Measurements from ENCODE around the gene PCBP3. TPM values are rescaled to one million over a fixed set of nuclear protein-coding genes. Genes with fewer than 3 reads are reported as not detected.
"Not testable (repeated sequence)": the region's sequence is repeated elsewhere in the genome, so short reads cannot be mapped to it uniquely, and the experiment has no call there.

The PCBP3 gene
- total RNA-seq, 2 experiments from 2014 or later: 1.3 to 1.4 TPM

DNA sequence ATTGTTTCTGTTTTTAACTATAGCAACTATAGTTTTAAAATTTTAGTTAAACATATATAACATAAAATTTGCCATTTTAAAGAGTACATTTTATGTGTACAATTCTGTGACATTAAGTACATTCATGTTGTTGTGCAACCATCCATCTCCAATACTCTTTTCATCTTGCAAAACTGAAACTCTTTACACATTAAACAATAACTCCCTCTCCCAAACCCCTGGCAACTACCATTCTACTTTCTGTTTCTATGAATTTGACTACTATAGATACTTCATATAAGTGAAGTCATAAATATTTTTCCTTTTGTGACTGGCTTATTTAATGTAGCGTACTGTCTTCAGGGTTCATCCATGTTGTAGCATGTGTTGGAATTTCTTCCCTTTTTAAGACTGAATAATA lies 25.9 kb downstream of the PCBP3 start:
- H3K27ac Mint-ChIP-seq: no peak overlapping the region
- peaks cover 2% of the 10 kb centered on the region for H3K27me3 Mint-ChIP-seq (ENCODE audit: low read depth)
- ChIA-PET POLR2A (no interaction called here), CTCF (interaction anchor here (0.7 kb wide), 1 partner anchor 102 kb away, joined by 3 read pairs; no protein-coding TSS in a partner anchor)
- ATAC-seq (no peak), DNase-seq (no peak)
- H3K9me3 Mint-ChIP-seq (ENCODE audit: insufficient read depth): peaks cover 24% of the 10 kb centered on the region
- H3K4me1 Mint-ChIP-seq (ENCODE audit: low read depth): no peaks in the 10 kb centered on the region
- no peaks in the 10 kb centered on the region for H3K36me3 Mint-ChIP-seq (ENCODE audit: low read depth)
- H3K4me3 Mint-ChIP-seq: no peak overlapping the region

DNA sequence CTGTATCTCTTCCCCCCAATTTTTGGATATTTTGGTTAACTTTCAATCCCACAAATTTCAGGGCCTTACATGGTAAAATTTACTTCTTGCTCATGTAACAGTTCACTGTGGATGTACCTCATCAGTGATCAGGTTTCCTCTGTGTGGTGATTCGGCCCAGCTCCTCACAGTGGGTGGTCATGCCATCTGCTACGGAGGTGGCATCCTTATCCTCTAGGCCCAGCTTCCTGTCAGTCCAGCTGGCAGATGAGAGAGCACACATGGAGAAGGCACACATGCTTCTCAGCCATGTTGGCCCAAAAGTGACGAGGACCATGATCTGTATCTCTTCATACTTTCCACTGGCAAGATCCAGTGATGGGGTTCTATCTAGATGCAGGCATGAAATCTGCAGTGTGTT lies 27.2 kb downstream of the PCBP3 start:
- ATAC-seq: no peak
- Mint-ChIP-seq H3K4me3 (no peak overlapping the region), H3K9me3 (ENCODE audit: insufficient read depth) (peaks cover 18% of the 10 kb centered on the region), H3K27ac (no peak overlapping the region), H3K4me1 (ENCODE audit: low read depth) (no peaks in the 10 kb centered on the region), H3K36me3 (ENCODE audit: low read depth) (no peaks in the 10 kb centered on the region), H3K27me3 (ENCODE audit: low read depth) (peaks cover 2% of the 10 kb centered on the region)
- CTCF ChIA-PET: no interaction called here
- DNase-seq: no peak
- POLR2A ChIA-PET: no interaction called here

DNA sequence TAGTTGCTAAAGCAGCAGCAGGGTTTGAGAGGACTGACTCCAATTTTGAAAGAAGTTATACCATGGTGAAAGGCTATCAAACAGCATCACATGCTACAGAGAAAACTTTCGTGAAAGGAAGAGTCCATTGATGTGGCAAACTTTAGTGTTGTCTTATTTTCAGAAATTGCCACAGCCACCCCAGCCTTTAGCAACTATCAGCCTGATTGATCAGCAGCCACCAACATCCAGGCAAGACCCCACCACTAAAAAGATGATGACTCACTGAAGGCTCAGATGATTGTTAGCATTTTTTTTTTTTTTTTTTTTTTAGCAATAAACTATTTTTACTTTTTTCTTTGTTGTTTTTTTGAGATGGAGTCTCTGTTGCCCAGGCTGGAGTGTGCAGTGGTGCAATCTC lies 35.3 kb downstream of the PCBP3 start:
- CTCF ChIA-PET; H3K9me3 Mint-ChIP-seq (ENCODE audit: insufficient read depth); H3K27ac Mint-ChIP-seq; H3K36me3 Mint-ChIP-seq (ENCODE audit: low read depth); POLR2A ChIA-PET; H3K4me1 Mint-ChIP-seq (ENCODE audit: low read depth); H3K4me3 Mint-ChIP-seq; H3K27me3 Mint-ChIP-seq (ENCODE audit: low read depth): not testable (repeated sequence)
- ATAC-seq (peak; percentile 49), DNase-seq (peak; percentile 30)

DNA sequence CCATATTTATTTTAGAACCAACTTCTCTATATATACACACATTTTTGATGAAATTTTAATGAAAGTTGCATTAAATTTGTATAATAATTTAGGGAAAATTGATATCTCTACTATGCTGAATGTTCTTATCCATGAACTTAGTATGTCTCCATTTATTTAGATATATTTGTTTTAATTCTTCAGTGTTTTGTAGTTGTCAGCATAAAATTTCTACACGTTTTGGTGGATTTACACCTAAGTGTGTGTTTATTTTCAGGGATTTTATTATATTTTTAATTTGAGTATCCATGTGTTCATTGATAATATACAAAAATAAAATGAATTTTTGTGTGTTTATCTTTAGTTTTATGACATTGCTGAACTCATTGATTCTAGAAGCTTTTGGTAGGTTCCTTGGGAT lies 36.7 kb downstream of the PCBP3 start:
- H3K36me3 Mint-ChIP-seq (ENCODE audit: low read depth): no peaks in the 10 kb centered on the region
- no peaks in the 10 kb centered on the region for H3K9me3 Mint-ChIP-seq (ENCODE audit: insufficient read depth)
- ChIA-PET CTCF (no interaction called here), POLR2A (no interaction called here)
- peaks cover 7% of the 10 kb centered on the region for H3K27me3 Mint-ChIP-seq (ENCODE audit: low read depth)
- DNase-seq: no peak
- ATAC-seq: no peak
- no peak overlapping the region for H3K27ac Mint-ChIP-seq
- H3K4me3 Mint-ChIP-seq: no peak overlapping the region
- H3K4me1 Mint-ChIP-seq (ENCODE audit: low read depth): peaks cover 2% of the 10 kb centered on the region

DNA sequence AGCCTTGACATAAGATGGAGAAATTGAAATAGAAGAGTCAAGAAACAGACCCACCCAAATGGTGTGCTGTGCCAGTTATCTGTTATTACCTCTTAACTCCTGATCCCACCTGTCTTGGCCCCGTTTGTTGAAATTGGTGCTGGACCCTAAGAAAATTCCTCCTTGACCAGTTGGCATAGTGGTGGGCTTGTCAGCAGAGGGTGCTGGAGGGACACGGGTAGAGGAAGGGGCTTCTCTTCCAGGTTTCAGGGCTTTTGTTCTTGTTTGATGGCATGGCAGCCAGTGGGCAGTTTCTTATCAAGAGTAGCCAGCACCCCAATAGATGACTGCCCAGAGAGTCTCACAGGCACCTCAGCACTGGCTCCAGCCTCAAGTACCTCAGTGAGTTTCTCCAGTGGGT lies 51.6 kb downstream of the PCBP3 start:
- Mint-ChIP-seq H3K9me3 (ENCODE audit: insufficient read depth) (no peaks in the 10 kb centered on the region), H3K4me3 (no peak overlapping the region), H3K4me1 (ENCODE audit: low read depth) (peaks cover 19% of the 10 kb centered on the region), H3K36me3 (ENCODE audit: low read depth) (peaks cover 2% of the 10 kb centered on the region), H3K27me3 (ENCODE audit: low read depth) (peaks cover 3% of the 10 kb centered on the region), H3K27ac (no peak overlapping the region)
- CTCF ChIA-PET: no interaction called here
- POLR2A ChIA-PET: no interaction called here
- DNase-seq (no peak), ATAC-seq (no peak)

DNA sequence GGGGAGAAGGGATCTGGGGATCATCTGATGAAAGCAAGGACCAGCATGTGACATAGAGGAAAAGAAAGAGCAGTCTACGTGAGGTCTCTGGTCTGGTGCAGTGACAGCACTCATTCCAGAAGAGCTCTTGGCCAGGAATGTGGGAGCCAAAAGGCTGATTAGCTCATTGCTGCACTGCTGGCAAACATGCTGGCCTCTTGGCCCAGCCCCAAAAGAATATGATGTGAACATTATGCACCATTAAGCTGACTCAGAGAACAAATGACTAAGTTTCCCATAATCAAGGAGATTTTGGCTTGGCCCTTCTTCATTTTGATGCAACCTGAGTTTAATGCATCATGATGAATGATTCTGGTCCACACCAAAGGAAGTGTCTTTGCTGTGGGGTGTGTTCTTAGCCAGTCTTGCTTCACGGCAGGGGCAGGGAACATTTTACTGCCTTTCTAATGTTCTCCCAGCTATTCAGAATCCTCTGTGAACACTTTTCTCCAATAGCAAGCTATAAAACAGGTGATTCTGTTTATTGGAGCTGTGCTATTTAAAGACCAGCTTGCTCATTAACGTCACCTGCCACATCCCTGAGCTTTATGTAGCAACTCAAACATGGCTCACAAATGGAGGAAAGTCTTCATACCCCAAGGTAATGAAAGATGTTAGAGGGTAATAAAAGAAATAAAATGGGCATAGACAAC lies 55.1 kb downstream of the PCBP3 start:
- POLR2A ChIA-PET: no interaction called here
- Mint-ChIP-seq H3K9me3 (ENCODE audit: insufficient read depth) (no peaks in the 10 kb centered on the region), H3K4me3 (no peak overlapping the region), H3K36me3 (ENCODE audit: low read depth) (peaks cover 2% of the 10 kb centered on the region), H3K4me1 (ENCODE audit: low read depth) (peaks cover 30% of the 10 kb centered on the region), H3K27me3 (ENCODE audit: low read depth) (no peaks in the 10 kb centered on the region), H3K27ac (no peak overlapping the region)
- CTCF ChIA-PET: interaction anchor here (1.0 to 1.5 kb wide), 3 partner anchors 8 to 101 kb away, joined by 3 read pairs; no protein-coding TSS in a partner anchor
- DNase-seq: no peak
- ATAC-seq: no peak

DNA sequence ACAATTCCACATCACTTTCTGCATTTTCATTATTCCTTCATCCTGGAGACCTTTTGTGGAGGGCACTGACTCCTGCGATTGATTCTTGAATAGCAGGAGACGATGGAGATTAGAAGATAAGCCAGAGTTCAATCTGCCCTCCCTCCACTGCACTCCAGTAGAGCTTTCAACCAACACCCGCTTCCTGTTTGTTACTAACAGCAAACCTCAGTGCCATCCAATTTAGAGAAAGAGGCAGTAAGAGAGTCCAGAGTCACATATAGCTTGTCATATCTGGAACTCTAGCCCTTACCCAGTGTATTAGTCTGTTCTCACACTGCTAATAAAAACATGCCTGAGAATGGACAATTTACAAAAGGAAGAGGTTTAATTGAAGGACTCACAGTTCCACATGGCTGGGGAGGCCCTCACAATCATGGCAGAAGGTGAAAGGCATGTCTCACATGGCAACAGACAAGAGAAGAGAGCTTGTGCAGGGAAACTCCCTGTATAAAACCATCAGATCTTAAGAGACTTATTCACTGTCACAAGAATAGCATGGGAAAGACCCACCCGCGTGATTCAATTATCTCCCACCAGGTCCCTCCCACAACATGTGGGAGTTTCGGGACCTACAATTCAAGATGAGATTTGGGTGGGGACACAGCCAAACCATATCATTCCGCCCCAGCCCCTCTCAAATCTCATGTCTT lies 55.9 kb downstream of the PCBP3 start:
- POLR2A ChIA-PET: no interaction called here
- Mint-ChIP-seq H3K36me3 (ENCODE audit: low read depth) (peaks cover 2% of the 10 kb centered on the region), H3K27me3 (ENCODE audit: low read depth) (no peaks in the 10 kb centered on the region), H3K4me3 (no peak overlapping the region), H3K27ac (peak overlapping the region; percentile 3), H3K9me3 (ENCODE audit: insufficient read depth) (no peaks in the 10 kb centered on the region), H3K4me1 (ENCODE audit: low read depth) (peaks cover 30% of the 10 kb centered on the region)
- DNase-seq: no peak
- ATAC-seq: peak; percentile 60
- CTCF ChIA-PET: interaction anchor here (1.0 to 1.5 kb wide), 3 partner anchors 9 to 102 kb away, joined by 3 read pairs; no protein-coding TSS in a partner anchor

DNA sequence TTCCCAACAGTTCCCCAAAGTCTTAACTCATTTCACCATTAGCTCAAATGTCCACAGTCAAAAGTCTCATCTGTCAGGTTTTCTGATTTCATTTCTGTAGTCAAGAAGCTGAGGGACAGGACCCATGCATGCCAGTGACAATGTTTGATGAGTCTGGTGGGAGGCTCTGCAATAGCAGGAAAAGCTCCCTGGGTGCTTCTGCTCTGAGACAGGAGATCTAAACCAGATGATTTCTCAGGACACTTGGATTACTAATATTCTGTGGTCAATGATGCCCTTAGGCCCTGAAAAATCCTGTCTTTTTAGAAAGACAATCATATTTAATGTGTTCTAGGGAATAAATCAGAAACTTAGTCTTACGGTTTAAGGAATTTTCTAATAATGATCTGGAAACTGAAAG lies 56.4 kb downstream of the PCBP3 start:
- no peak for DNase-seq
- Mint-ChIP-seq H3K4me3 (no peak overlapping the region), H3K9me3 (ENCODE audit: insufficient read depth) (no peaks in the 10 kb centered on the region), H3K27ac (no peak overlapping the region), H3K36me3 (ENCODE audit: low read depth) (peaks cover 2% of the 10 kb centered on the region), H3K27me3 (ENCODE audit: low read depth) (no peaks in the 10 kb centered on the region), H3K4me1 (ENCODE audit: low read depth) (peaks cover 30% of the 10 kb centered on the region)
- ChIA-PET POLR2A (no interaction called here), CTCF (interaction anchor here (1.0 to 1.5 kb wide), 3 partner anchors 10 to 103 kb away, joined by 3 read pairs; no protein-coding TSS in a partner anchor)
- ATAC-seq: no peak

DNA sequence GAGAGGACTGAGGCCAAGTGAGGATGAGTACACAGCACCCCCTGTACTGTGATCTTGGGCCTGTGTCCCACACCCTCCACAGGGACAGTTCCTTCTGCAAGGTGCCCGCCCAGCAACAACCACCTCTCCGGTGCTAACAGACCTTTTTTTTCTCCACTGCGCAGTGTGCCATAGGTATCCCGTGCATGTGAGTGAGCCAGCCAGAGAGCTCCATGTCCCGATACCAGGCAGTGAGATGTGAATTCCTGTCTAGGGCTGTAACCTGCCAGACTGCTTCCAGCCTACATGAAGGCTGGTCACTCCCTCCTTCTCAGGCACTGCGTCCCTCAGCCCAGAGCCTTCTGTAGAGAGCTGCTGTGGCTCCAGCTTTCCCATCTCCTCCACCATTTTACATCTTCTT lies 56.9 kb downstream of the PCBP3 start:
- no peak for DNase-seq
- H3K27ac Mint-ChIP-seq: no peak overlapping the region
- no peak for ATAC-seq
- no peaks in the 10 kb centered on the region for H3K27me3 Mint-ChIP-seq (ENCODE audit: low read depth)
- peaks cover 2% of the 10 kb centered on the region for H3K36me3 Mint-ChIP-seq (ENCODE audit: low read depth)
- H3K4me3 Mint-ChIP-seq: no peak overlapping the region
- H3K9me3 Mint-ChIP-seq (ENCODE audit: insufficient read depth): no peaks in the 10 kb centered on the region
- POLR2A ChIA-PET: no interaction called here
- H3K4me1 Mint-ChIP-seq (ENCODE audit: low read depth): peaks cover 30% of the 10 kb centered on the region
- CTCF ChIA-PET: no interaction called here

DNA sequence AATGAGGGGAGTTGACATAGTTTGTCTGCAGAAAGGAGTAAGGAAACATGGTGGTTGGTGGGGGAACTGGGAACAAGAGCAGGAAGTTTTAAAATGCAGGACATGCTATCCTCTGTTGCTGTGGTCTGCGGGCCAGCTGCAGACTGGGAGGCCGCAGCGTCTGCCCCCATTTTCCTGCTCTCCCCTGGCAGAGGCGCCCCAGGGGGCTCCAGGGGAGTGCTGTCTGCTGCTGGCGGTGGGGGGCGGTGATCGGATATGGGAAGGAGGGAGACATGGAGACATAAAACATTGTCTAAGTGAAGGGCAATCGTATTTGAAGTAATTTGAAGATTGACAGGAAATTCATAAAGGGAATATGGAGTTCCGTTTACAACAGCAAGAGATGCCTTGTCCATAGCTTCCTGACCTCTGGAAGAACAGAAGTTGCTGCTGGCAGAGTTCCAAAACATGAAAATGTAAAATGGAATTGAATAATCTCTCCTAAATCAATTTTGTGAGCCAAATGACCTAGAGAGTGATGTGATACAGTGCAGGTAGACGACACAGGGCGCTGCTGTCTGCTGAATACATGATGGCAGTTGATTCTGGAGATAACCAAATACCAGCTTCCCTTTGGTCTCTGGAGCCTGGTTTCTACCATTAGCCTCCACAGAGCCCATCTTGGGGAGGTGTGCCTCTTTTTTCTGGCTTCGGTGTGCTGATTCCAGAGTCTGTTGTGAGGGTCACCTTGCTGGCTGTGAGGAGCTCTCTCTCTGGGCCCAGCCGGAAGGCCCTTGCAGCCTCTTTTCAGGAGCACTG lies 61.0 kb downstream of the PCBP3 start:
- Mint-ChIP-seq H3K4me1 (ENCODE audit: low read depth) (peaks cover 17% of the 10 kb centered on the region), H3K27me3 (ENCODE audit: low read depth) (no peaks in the 10 kb centered on the region), H3K4me3 (no peak overlapping the region), H3K36me3 (ENCODE audit: low read depth) (no peaks in the 10 kb centered on the region), H3K27ac (no peak overlapping the region), H3K9me3 (ENCODE audit: insufficient read depth) (no peaks in the 10 kb centered on the region)
- DNase-seq (no peak), ATAC-seq (no peak)
- CTCF ChIA-PET: no interaction called here
- POLR2A ChIA-PET: no interaction called here

DNA sequence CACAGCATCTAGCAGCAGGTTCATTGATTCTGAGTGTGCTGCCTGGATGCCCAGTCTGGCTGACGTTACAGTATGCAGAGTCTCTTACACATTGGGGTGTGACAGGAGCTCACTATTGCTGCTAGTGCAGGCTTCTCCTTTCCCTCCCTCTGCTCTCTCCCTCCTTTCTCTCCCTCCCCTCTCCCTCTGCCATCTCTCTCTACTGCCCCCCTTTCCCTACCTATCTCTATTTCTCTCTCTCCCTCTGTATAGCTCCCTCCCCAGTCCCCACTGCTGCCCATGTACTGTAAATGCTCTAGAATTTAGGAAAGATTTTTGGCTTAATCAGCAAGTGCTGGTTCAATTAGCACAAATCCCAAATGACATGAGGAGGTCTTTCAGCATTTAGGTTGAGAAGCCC lies 62.8 kb downstream of the PCBP3 start:
- no peaks in the 10 kb centered on the region for H3K27me3 Mint-ChIP-seq (ENCODE audit: low read depth)
- ATAC-seq (no peak), DNase-seq (no peak)
- H3K4me3 Mint-ChIP-seq: no peak overlapping the region
- POLR2A ChIA-PET: no interaction called here
- CTCF ChIA-PET: no interaction called here
- no peak overlapping the region for H3K27ac Mint-ChIP-seq
- H3K9me3 Mint-ChIP-seq (ENCODE audit: insufficient read depth): no peaks in the 10 kb centered on the region
- H3K4me1 Mint-ChIP-seq (ENCODE audit: low read depth): peaks cover 2% of the 10 kb centered on the region
- no peaks in the 10 kb centered on the region for H3K36me3 Mint-ChIP-seq (ENCODE audit: low read depth)

DNA sequence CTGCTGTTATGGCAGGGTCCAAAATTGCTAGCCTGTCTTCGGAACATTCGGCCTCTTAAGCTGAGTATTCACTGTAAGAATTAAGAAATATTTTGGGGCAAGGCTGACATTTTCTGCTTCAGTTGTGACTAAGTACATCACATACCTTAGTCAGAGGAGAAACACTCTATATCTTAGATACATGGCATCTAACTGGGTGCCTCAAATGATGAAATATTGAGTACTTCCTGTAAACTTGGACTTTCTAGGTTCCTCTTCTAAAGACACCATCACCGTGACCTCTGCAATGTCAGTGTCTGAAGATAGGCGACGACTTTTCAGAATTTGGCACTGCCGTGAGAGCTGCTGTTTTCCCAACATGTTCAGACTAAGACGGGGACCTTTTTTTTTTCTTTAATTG lies 65.6 kb downstream of the PCBP3 start:
- Mint-ChIP-seq H3K4me3 (no peak overlapping the region), H3K36me3 (ENCODE audit: low read depth) (no peaks in the 10 kb centered on the region), H3K27me3 (ENCODE audit: low read depth) (no peaks in the 10 kb centered on the region), H3K27ac (no peak overlapping the region), H3K4me1 (ENCODE audit: low read depth) (no peaks in the 10 kb centered on the region), H3K9me3 (ENCODE audit: insufficient read depth) (peaks cover 3% of the 10 kb centered on the region)
- CTCF ChIA-PET: no interaction called here
- no peak for DNase-seq
- POLR2A ChIA-PET: no interaction called here
- ATAC-seq: no peak

Measured in activated CD8-positive, alpha-beta T cell treated with anti-CD3 and anti-CD28 coated beads, Interleukin-2, amount 10 ng/mL, durations not matched to agents 7 days and 5 days (primary cell).